Breast epithelium (tissue), 4 donors: ENCODE results near the gene COG2. TPM values are rescaled to one million over a fixed set of nuclear protein-coding genes. Genes with fewer than 3 reads are reported as not detected.

Experiments
- DNase-seq, 2 donors: peaks; one replicate each; pipeline ENCODE4 v3.0.0-alpha.2; 2019; ENCODE audit warnings: low spot score in 2 of 2
- H3K27ac ChIP-seq, 2 donors: fragments of 200-600 bp; sonication (generic) in 1 of 2; one replicate each; pipeline ENCODE4 v1.5.1; 2016 to 2019; ENCODE audit warnings: mild to moderate bottlenecking in 1 of 2
- H3K27me3 ChIP-seq, 2 donors: fragments of 200-600 bp; sonication (generic) in 1 of 2; one replicate each; pipeline versions ENCODE4 v1.5.1 to v1.6.0; 2017 to 2019; ENCODE audit warnings: control low read depth in 1 of 2, mild to moderate bottlenecking in 1 of 2
- H3K36me3 ChIP-seq: fragments of 200-600 bp; one replicate; pipeline ENCODE4 v1.5.1; 2019
- H3K4me1 ChIP-seq, 2 donors: fragments of 200-600 bp; sonication (generic); one replicate each; pipeline ENCODE4 v1.5.1; 2016 to 2019; ENCODE audit warnings: control low read depth in 1 of 2
- H3K4me3 ChIP-seq, 3 donors: fragments of 200-600 bp; sonication (generic); 1 replicate in 2 of 3; 2 replicates in 1 of 3; pipeline ENCODE4 v1.5.1; 2016 to 2019; ENCODE audit warnings: mild to moderate bottlenecking in 3 of 3, moderate library complexity in 2 of 3
- H3K9me3 ChIP-seq, 2 donors: fragments of 200-600 bp; sonication (generic) in 1 of 2; one replicate each; pipeline ENCODE4 v1.5.1; 2016 to 2019; ENCODE audit warnings: control low read depth in 1 of 2
- CTCF ChIP-seq, 3 donors: fragments of 450-650 bp; IDR thresholded peaks; one replicate each; pipeline ENCODE4 v1.5.1; 2016 to 2017; ENCODE audit warnings: antibody characterized with exemption in 3 of 3, mild to moderate bottlenecking in 3 of 3, moderate library complexity in 3 of 3
- POLR2A ChIP-seq: fragments of 450-650 bp; IDR thresholded peaks from one replicate; pipeline ENCODE4 v1.6.1; 2016; ENCODE audit warnings: antibody characterized with exemption, mild to moderate bottlenecking, moderate library complexity
- POLR2AphosphoS5 ChIP-seq, 3 donors: sonication (generic); formaldehyde crosslinking; IDR thresholded peaks; one replicate each; pipeline ENCODE4 v1.6.1; 2017; ENCODE audit warnings: antibody characterized with exemption in 3 of 3
- intact Hi-C: fragments of 100-400 bp; cut with DNase I; formaldehyde crosslinking; loops from one replicate; pipeline ENCODE4 v1.15.1; 2023; ENCODE audit warnings: low total_unique reads
- total RNA-seq, 3 donors: library from RNA; depleted of rRNA; stranded (reverse); fragments of >200 nt; gene quantifications; one replicate each; pipeline ENCODE4 v1.1.0, GENCODE V29; 2016

The COG2 gene
- total RNA-seq, 3 donors from 2014 or later = 22.9 to 44.3 (median 33.4) TPM

DNA sequence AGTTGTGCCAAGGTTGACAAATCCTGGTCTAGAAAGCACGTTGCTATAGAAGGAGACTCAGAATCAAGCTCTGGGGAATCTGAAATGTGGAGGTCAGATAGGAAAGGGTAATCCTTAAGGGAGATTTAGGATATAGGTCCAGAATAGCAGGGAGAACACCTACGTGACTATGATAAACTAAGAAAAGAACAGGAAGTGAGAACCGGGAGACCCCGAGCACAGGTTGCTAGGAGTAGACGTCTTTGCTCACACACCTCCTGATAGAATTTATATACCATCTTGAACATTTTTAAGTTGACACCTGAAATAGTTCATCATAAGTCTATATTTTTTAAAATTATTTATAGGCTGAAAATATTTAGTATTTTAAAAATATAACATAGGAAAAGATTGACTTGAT lies 7.9 kb upstream of the COG2 start:
- Histone ChIP-seq H3K4me1 (no peaks in the 10 kb centered on the region), H3K9me3 (no peaks in the 10 kb centered on the region), H3K27me3 (peaks cover 0 to 16% of the 10 kb centered on the region in 2 donors), H3K4me3 (no peak overlapping the region), H3K27ac (no peak overlapping the region), H3K36me3 (no peaks in the 10 kb centered on the region)
- TF ChIP-seq POLR2AphosphoS5 (IDR thresholded peaks at IDR 0.05) (no peak), CTCF (IDR thresholded peaks at IDR 0.05) (no peak)
- intact Hi-C loops = no loop called here
- DNase-seq = no peak

GRCh38 chr1:230636575-230637148 lies 5.6 kb upstream of the COG2 start:
- intact Hi-C loops = no loop called here
- H3K4me3 ChIP-seq = no peak overlapping the region
- no peaks in the 10 kb centered on the region for H3K4me1 ChIP-seq
- H3K27ac ChIP-seq = no peak overlapping the region
- DNase-seq = no peak
- no peaks in the 10 kb centered on the region for H3K36me3 ChIP-seq
- H3K27me3 ChIP-seq = peaks cover 0 to 16% of the 10 kb centered on the region in 2 donors
- no peak for TF ChIP-seq POLR2A
- TF ChIP-seq CTCF (IDR thresholded peaks at IDR 0.05) = no peak
- TF ChIP-seq POLR2AphosphoS5 (IDR thresholded peaks at IDR 0.05) = no peak
- H3K9me3 ChIP-seq = no peaks in the 10 kb centered on the region

DNA sequence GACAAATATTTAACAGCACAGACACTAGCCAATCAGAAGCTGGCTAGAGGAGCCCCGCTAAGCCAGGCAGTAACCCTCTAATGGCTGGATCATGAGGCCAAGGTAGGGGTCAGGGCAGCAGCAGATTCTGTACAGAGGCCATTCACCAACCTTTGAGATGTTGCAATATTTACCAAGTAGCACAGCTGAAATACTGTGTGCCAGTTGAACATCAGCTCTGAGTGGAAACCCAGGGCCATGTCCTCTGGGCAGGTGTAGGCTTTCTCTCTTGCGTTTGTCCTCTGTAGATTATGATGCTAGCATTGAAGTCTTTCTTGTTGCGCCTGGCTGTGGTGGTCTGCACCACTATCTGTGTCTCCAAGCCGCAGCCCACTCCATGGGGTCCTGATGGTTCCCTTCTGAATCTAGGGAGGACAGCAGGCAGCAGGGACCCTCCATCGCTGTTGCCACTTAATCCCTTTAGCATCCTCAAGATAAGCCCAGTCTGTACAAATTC lies 2.5 kb upstream of the COG2 start:
- Histone ChIP-seq H3K27me3 (peaks cover 0 to 16% of the 10 kb centered on the region in 2 donors), H3K27ac (no peak overlapping the region), H3K36me3 (no peaks in the 10 kb centered on the region), H3K4me1 (peaks cover 0 to 17% of the 10 kb centered on the region in 2 donors), H3K4me3 (no peak overlapping the region), H3K9me3 (no peaks in the 10 kb centered on the region)
- no peak for DNase-seq
- intact Hi-C loops = loop anchor here (5.0 kb wide), 1 partner anchor 1192 kb away; no protein-coding TSS in a partner anchor
- TF ChIP-seq POLR2A (no peak), POLR2AphosphoS5 (IDR thresholded peaks at IDR 0.05) (no peak), CTCF (IDR thresholded peaks at IDR 0.05) (no peak)

- no peak for DNase-seq
- intact Hi-C loops = loop anchor here (5.0 kb wide), 1 partner anchor 1194 kb away; no protein-coding TSS in a partner anchor
- no peak for TF ChIP-seq POLR2A
- TF ChIP-seq POLR2AphosphoS5 (IDR thresholded peaks at IDR 0.05) = no peak
- H3K27me3 ChIP-seq = peaks cover 0 to 16% of the 10 kb centered on the region in 2 donors
- H3K36me3 ChIP-seq = no peaks in the 10 kb centered on the region
- H3K4me3 ChIP-seq = no peak overlapping the region
- no peaks in the 10 kb centered on the region for H3K9me3 ChIP-seq
- peaks cover 0 to 18% of the 10 kb centered on the region in 2 donors for H3K4me1 ChIP-seq
- no peak overlapping the region for H3K27ac ChIP-seq
These were observed 935 bp upstream of the COG2 start for GRCh38 chr1:230641346-230641745.

DNA sequence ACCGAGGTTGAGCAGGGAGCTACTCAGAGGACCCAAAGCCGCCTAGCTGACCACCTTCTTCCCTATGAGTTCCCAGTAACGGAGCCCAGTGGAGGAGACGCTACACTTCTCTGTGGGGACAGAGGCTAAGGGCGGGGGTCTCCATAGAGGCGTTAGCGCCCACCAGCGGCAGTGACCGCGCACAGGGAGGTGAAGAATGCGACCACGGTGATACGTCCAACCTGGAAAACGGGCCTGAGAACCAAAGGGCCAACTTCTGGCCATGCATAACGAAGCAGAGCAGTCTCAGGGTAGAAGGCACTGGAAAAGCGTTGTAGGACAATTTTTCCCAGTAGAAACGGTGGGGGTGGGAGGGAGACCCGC lies 400 bp upstream of the COG2 start:
- Histone ChIP-seq H3K4me3 (peak overlapping the region; percentile 73 to 85 (median 75)), H3K27me3 (peaks cover 0 to 10% of the 10 kb centered on the region in 2 donors), H3K4me1 (peaks cover 0 to 18% of the 10 kb centered on the region in 2 donors), H3K27ac (peak overlapping the region in 1 of 2 donors; percentile 78), H3K9me3 (no peaks in the 10 kb centered on the region), H3K36me3 (no peaks in the 10 kb centered on the region)
- TF ChIP-seq POLR2AphosphoS5 (IDR thresholded peaks at IDR 0.05) = no peak
- no peak for TF ChIP-seq POLR2A
- TF ChIP-seq CTCF (IDR thresholded peaks at IDR 0.05) = no peak
- DNase-seq = no peak
- intact Hi-C loops = loop anchor here (5.0 kb wide), 1 partner anchor 1195 kb away; no protein-coding TSS in a partner anchor
